Stimulated activated memory B cell treated with anti-CD40 and anti-IgM and Interleukin-4, amounts not matched to agents 10 μg/mL and 1 μg/mL and 100 μg/mL, for 72 hours (primary cell): ENCODE measurements around the gene ICAM1.
A peak's percentile ranks its signal among the peaks of the same experiment; 100 is the strongest.
"Not testable (repeated sequence)": the region's sequence is repeated elsewhere in the genome, so short reads cannot be mapped to it uniquely, and the experiment has no call there.

Experiments
- ATAC-seq: fragments of 150-1000 bp; cut with Tn5 transposase; 2 replicates; pipeline ENCODE4 v1.10.0; 2021
- H3K27ac Mint-ChIP-seq: one replicate; pipeline ENCODE4 v1.8.0; 2022; ENCODE audit warnings: mild to moderate bottlenecking, mixed read lengths
- H3K27me3 Mint-ChIP-seq: one replicate; pipeline ENCODE4 v1.8.0; 2022; ENCODE audit warnings: mixed read lengths
- H3K36me3 Mint-ChIP-seq: one replicate; pipeline ENCODE4 v1.8.0; 2022; ENCODE audit warnings: mixed read lengths
- H3K4me1 Mint-ChIP-seq: one replicate; pipeline ENCODE4 v1.8.0; 2022; ENCODE audit warnings: mixed read lengths
- H3K4me3 Mint-ChIP-seq: one replicate; pipeline ENCODE4 v1.8.0; 2022; ENCODE audit warnings: mild to moderate bottlenecking, moderate library complexity, mixed read lengths
- H3K9me3 Mint-ChIP-seq: one replicate; pipeline ENCODE4 v1.8.0; 2022; ENCODE audit warnings: mixed read lengths

The ICAM1 gene

DNA sequence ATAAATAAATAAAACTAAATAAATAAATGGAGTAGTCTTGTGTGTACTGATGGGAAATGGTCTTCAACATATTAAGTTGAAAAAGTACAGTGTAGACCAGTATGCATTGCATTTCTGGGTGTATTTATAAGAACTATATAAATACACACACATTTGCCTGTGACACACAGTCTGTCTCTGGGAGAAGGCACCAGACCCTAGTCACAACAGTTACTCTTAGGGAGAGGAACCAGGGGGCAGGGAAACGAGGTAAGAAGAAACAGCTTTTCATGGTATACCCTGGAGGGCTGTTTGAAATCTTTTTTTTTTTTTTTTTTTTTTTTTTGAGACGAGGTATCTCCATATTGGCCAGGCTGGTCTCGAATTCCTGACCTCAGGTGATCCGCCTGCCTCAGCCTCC is 37.0 kb upstream of the ICAM1 start:
- Mint-ChIP-seq H3K36me3 (no peaks in the 10 kb centered on the region), H3K9me3 (no peaks in the 10 kb centered on the region), H3K4me3 (no peak overlapping the region), H3K27ac (no peak overlapping the region), H3K4me1 (peaks cover 59% of the 10 kb centered on the region), H3K27me3 (no peaks in the 10 kb centered on the region)
- no peak for ATAC-seq

DNA sequence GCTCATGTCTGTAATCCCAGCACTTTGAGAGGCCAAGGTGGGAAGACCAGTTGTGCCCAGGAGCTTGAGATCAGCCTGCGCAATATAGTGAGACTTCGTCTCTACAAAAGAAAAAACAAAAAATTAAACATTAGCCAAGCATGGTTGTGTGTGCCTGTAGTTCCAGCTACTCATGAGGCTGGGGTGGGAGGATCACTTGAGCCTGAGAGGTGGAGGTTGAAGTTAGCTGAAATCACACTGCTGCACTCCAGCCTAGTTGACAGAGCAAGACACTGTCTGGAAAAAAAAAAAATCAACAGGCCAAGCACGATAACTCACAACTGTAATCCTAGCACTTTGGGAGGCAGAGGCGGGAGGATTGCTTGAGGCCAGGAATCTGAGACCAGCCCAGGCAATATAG is 35.9 kb upstream of the ICAM1 start:
- H3K9me3 Mint-ChIP-seq, result no peaks in the 10 kb centered on the region
- no peaks in the 10 kb centered on the region for H3K27me3 Mint-ChIP-seq
- no peaks in the 10 kb centered on the region for H3K36me3 Mint-ChIP-seq
- H3K27ac Mint-ChIP-seq, result peak overlapping the region; percentile 93
- no peak for ATAC-seq
- H3K4me1 Mint-ChIP-seq, result peaks cover 57% of the 10 kb centered on the region
- H3K4me3 Mint-ChIP-seq, result no peak overlapping the region

DNA sequence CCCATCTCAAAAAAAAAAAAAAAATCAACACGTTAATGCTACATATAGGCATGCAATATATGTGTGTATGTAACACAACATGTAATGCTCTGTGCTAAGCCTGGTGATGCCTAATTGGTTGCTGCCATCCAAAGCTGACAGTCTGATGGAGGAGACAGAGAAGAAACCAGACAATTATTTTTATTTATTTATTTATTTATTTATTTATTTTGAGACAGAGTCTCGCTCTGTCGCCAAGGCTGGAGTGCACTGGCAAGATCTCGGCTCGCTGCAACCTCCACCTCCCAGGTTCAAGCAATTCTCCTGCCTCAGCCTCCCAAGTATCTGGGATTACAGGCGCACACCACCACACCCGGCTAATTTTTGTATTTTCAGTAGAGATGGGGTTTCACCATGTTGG is 35.5 kb upstream of the ICAM1 start:
- peak overlapping the region; percentile 93 for H3K27ac Mint-ChIP-seq
- not testable (repeated sequence) for H3K4me3 Mint-ChIP-seq, ATAC-seq, H3K36me3 Mint-ChIP-seq, H3K9me3 Mint-ChIP-seq, H3K27me3 Mint-ChIP-seq
- peaks cover 60% of the 10 kb centered on the region for H3K4me1 Mint-ChIP-seq

DNA sequence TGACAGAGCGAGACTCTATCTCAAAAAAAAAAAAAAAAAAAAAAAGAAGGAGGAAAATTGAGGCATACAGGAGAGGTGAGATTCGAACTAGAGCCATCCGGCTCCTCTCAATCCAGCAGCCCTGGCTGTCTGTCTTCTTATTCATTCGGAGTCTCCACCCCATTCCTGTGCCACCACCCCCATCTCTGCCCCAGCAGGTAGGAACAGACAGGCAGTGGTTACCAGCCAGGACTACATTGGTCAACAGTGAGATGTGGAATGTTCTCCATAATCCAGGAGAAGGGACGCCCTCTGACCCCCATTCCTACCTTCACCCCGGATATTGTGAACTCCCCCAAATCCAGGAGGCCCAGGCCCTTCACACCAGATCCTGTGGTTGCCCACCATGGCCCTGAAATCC is 33.2 kb upstream of the ICAM1 start:
- Mint-ChIP-seq H3K27ac (peak overlapping the region; percentile 76), H3K27me3 (no peaks in the 10 kb centered on the region), H3K36me3 (no peaks in the 10 kb centered on the region), H3K4me3 (no peak overlapping the region), H3K9me3 (no peaks in the 10 kb centered on the region), H3K4me1 (peaks cover 63% of the 10 kb centered on the region)
- no peak for ATAC-seq

GRCh38 chr19:10238172-10238783 is 32.6 kb upstream of the ICAM1 start:
- Mint-ChIP-seq H3K27ac (peak overlapping the region; percentile 76), H3K9me3 (no peaks in the 10 kb centered on the region), H3K27me3 (no peaks in the 10 kb centered on the region)

DNA sequence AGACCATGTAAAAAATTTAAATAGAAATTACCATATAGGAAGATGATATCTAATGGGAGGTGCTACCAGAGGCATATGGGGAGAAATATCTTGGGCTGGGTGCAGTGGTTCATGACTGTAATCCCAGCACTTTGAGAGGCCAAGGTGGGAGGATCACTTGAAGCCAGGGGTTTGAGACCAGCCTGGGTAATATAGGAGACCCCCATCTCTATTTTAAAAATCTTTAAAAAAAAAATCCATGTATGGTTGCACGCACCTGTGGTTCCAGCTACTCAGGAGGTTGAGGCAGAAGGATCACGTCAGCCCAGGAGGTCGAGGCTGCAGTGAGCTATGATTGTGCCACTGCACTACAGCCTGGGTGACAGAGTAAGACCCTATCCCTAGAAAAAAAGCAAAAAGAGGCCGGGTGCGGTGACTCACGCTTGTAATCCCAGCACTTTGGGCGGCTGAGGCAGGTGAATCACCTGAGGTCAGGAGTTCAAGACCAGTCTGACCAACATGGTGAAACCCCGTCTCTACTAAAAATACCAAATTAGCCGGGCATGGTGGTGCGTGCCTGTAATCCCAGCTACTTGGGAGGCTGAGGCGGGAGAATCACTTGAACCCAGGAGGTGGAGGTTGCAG is 29.0 kb upstream of the ICAM1 start:
- H3K4me1 Mint-ChIP-seq, result peaks cover 63% of the 10 kb centered on the region
- H3K27ac Mint-ChIP-seq, ATAC-seq, H3K36me3 Mint-ChIP-seq, H3K27me3 Mint-ChIP-seq, H3K9me3 Mint-ChIP-seq, H3K4me3 Mint-ChIP-seq: not testable (repeated sequence)

More at GRCh38 chr19:10238172-10238783, 32.6 kb upstream of the ICAM1 start:
- Mint-ChIP-seq H3K4me1 (peaks cover 64% of the 10 kb centered on the region), H3K36me3 (no peaks in the 10 kb centered on the region), H3K4me3 (no peak overlapping the region)
- ATAC-seq, result no peak

- Mint-ChIP-seq H3K4me3 (no peak overlapping the region), H3K4me1 (peaks cover 67% of the 10 kb centered on the region), H3K27me3 (no peaks in the 10 kb centered on the region), H3K27ac (no peak overlapping the region), H3K9me3 (no peaks in the 10 kb centered on the region), H3K36me3 (no peaks in the 10 kb centered on the region)
- ATAC-seq, result no peak
Measured at GRCh38 chr19:10243606-10244005, 27.3 kb upstream of the ICAM1 start.

GRCh38 chr19:10245189-10245939 is 25.6 kb upstream of the ICAM1 start:
- peaks cover 58% of the 10 kb centered on the region for H3K4me1 Mint-ChIP-seq

DNA sequence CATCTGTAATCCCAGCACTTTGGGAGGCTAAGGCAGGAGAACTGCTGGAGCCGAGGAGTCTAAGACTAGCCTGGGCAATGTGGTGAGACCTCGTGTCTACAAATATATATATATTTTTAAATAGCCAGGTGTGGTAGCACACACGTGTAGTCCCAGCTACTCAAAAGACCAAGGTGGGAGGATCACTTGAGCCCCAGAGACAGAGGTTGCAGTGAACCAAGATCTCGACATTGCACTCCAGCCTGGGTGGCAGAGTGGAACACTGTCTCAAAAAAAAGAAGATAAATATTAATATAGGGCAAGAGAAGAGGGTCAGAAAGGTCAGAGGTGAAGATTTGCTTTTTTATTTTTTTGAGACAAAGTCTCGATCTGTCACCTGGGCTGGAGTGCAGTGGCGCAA is 24.4 kb upstream of the ICAM1 start:
- H3K36me3 Mint-ChIP-seq, result no peaks in the 10 kb centered on the region
- H3K4me3 Mint-ChIP-seq, result no peak overlapping the region
- H3K9me3 Mint-ChIP-seq, result no peaks in the 10 kb centered on the region
- no peaks in the 10 kb centered on the region for H3K27me3 Mint-ChIP-seq
- H3K27ac Mint-ChIP-seq, result peak overlapping the region; percentile 47
- peaks cover 57% of the 10 kb centered on the region for H3K4me1 Mint-ChIP-seq
- no peak for ATAC-seq

More at GRCh38 chr19:10245189-10245939, 25.6 kb upstream of the ICAM1 start:
- no peaks in the 10 kb centered on the region for H3K9me3 Mint-ChIP-seq
- no peak overlapping the region for H3K4me3 Mint-ChIP-seq
- H3K27me3 Mint-ChIP-seq, result no peaks in the 10 kb centered on the region
- peak; percentile 89 for ATAC-seq
- H3K27ac Mint-ChIP-seq, result peak overlapping the region; percentile 47
- no peaks in the 10 kb centered on the region for H3K36me3 Mint-ChIP-seq

- peak; percentile 99 for ATAC-seq
- peaks cover 54% of the 10 kb centered on the region for H3K4me1 Mint-ChIP-seq
- H3K9me3 Mint-ChIP-seq, result no peaks in the 10 kb centered on the region
- peak within 1 kb of the TSS; percentile 99 for H3K4me3 Mint-ChIP-seq
- no peaks in the 10 kb centered on the region for H3K27me3 Mint-ChIP-seq
- peaks cover 33% of the 10 kb centered on the region for H3K36me3 Mint-ChIP-seq
- peak within 1 kb of the TSS; percentile 98 for H3K27ac Mint-ChIP-seq
Measured at GRCh38 chr19:10251792-10252694, 18.9 kb upstream of the ICAM1 start, which contains the start of gene MRPL4. TSS of gene MRPL4 (plus strand) at chr19:10252214. CDS start at chr19:10252254, 40 bp downstream.

GRCh38 chr19:10252707-10253106 is 18.2 kb upstream of the ICAM1 start:
- peaks cover 40% of the 10 kb centered on the region for H3K36me3 Mint-ChIP-seq
- no peak for ATAC-seq
- peaks cover 47% of the 10 kb centered on the region for H3K4me1 Mint-ChIP-seq
- H3K27me3 Mint-ChIP-seq, result no peaks in the 10 kb centered on the region
- peak overlapping the region; percentile 99 for H3K4me3 Mint-ChIP-seq
- no peaks in the 10 kb centered on the region for H3K9me3 Mint-ChIP-seq
- peak overlapping the region; percentile 98 for H3K27ac Mint-ChIP-seq

GRCh38 chr19:10254244-10254643 is 16.7 kb upstream of the ICAM1 start:
- H3K27ac Mint-ChIP-seq, result no peak overlapping the region
- H3K4me1 Mint-ChIP-seq, result peaks cover 49% of the 10 kb centered on the region
- ATAC-seq, result no peak
- no peaks in the 10 kb centered on the region for H3K9me3 Mint-ChIP-seq
- H3K27me3 Mint-ChIP-seq, result no peaks in the 10 kb centered on the region
- H3K36me3 Mint-ChIP-seq, result peaks cover 46% of the 10 kb centered on the region
- H3K4me3 Mint-ChIP-seq, result no peak overlapping the region

- ATAC-seq, result no peak
- H3K4me3 Mint-ChIP-seq, result no peak overlapping the region
- H3K4me1 Mint-ChIP-seq, result peaks cover 53% of the 10 kb centered on the region
- no peaks in the 10 kb centered on the region for H3K9me3 Mint-ChIP-seq
- H3K27me3 Mint-ChIP-seq, result no peaks in the 10 kb centered on the region
- H3K27ac Mint-ChIP-seq, result no peak overlapping the region
- H3K36me3 Mint-ChIP-seq, result peaks cover 46% of the 10 kb centered on the region
Measured at GRCh38 chr19:10255358-10255757, 15.6 kb upstream of the ICAM1 start.

GRCh38 chr19:10256551-10256950 is 14.4 kb upstream of the ICAM1 start:
- Mint-ChIP-seq H3K4me1 (peaks cover 46% of the 10 kb centered on the region), H3K4me3 (no peak overlapping the region), H3K27ac (no peak overlapping the region), H3K27me3 (no peaks in the 10 kb centered on the region), H3K9me3 (no peaks in the 10 kb centered on the region), H3K36me3 (peaks cover 46% of the 10 kb centered on the region)
- ATAC-seq, result no peak
